GM12801 (cell line): ENCODE results near the gene ADGB.

Experiments used
- CTCF ChIP-seq: IDR thresholded peaks from one replicate; pipeline ENCODE4 v1.5.1; 2011; ENCODE audit warnings: control low read depth; ENCODE audit not compliant: insufficient read length; ENCODE audit errors: extremely low read depth

The ADGB gene

GRCh38 chr6:146595972-146596731, 2.6 kb upstream of the ADGB start:
- TF ChIP-seq CTCF = no peak

- TF ChIP-seq CTCF = no peak
Observed at GRCh38 chr6:146601352-146601751, 2.6 kb downstream of the ADGB start.

- TF ChIP-seq CTCF = no peak
Observed at GRCh38 chr6:146602526-146602925, 3.8 kb downstream of the ADGB start.

- no peak for TF ChIP-seq CTCF
Observed at GRCh38 chr6:146613947-146614346, 15.2 kb downstream of the ADGB start.

- no peak for TF ChIP-seq CTCF
Observed at GRCh38 chr6:146620655-146621054, 21.9 kb downstream of the ADGB start.

- TF ChIP-seq CTCF = no peak
Observed at GRCh38 chr6:146628350-146628749, 29.6 kb downstream of the ADGB start.

- TF ChIP-seq CTCF = no peak
Observed at GRCh38 chr6:146634022-146634421, 35.2 kb downstream of the ADGB start.
